SU-DHL-6 (cell line): Measurements from ENCODE around the gene UHRF1.

Experiments
- H2AFZ ChIP-seq: fragments of 200-600 bp; sonication (generic); 2 replicates; pipeline ENCODE4 v1.6.1; 2014; ENCODE audit warnings: low read depth, mild to moderate bottlenecking, moderate library complexity, mixed read lengths, antibody characterized with exemption, low read length; ENCODE audit not compliant: severe bottlenecking
- H3F3A ChIP-seq: fragments of 200-600 bp; shearing (Covaris generic); 2 replicates; pipeline ENCODE4 v1.6.0; 2016; ENCODE audit warnings: antibody characterized with exemption, mild to moderate bottlenecking; ENCODE audit not compliant: insufficient read depth
- H3K27ac ChIP-seq: fragments of 200-600 bp; sonication (generic); 2 replicates; pipeline ENCODE4 v1.5.1; 2016; ENCODE audit warnings: low read depth, mild to moderate bottlenecking, low read length, moderate library complexity, mixed read lengths
- H3K27me3 ChIP-seq: fragments of 200-600 bp; sonication (generic), shearing (Covaris generic); 2 replicates; pipeline ENCODE4 v1.6.0; 2014; ENCODE audit warnings: mild to moderate bottlenecking, low read length
- H3K36me3 ChIP-seq: fragments of 200-600 bp; sonication (generic); 2 replicates; pipeline ENCODE4 v1.6.1; 2014; ENCODE audit warnings: mild to moderate bottlenecking, low read length, mixed read lengths
- H3K4me2 ChIP-seq: fragments of 300-600, 200-600 bp; shearing (Covaris generic), sonication (generic); 2 replicates; pipeline ENCODE4 v1.6.0; 2014; ENCODE audit warnings: low read length, low read depth, mild to moderate bottlenecking; ENCODE audit not compliant: poor library complexity, severe bottlenecking
- H3K4me3 ChIP-seq: fragments of 200-600 bp; sonication (generic); 2 replicates; pipeline ENCODE4 v1.5.1; 2014; ENCODE audit warnings: antibody characterized with exemption, low read length, mild to moderate bottlenecking, mixed read lengths; ENCODE audit not compliant: insufficient read depth, poor library complexity, severe bottlenecking
- H3K79me2 ChIP-seq: fragments of 200-600 bp; sonication (generic); 2 replicates; pipeline ENCODE4 v1.6.1; 2014; ENCODE audit warnings: mild to moderate bottlenecking, low read length, moderate library complexity; ENCODE audit not compliant: insufficient read depth
- H3K9ac ChIP-seq: fragments of 200-600 bp; sonication (generic); 2 replicates; pipeline ENCODE4 v1.7.0; 2014; ENCODE audit warnings: mild to moderate bottlenecking, low read length
- H3K9me2 ChIP-seq: fragments of 200-600 bp; sonication (generic); replicated peaks from 2 replicates; pipeline ENCODE4 v1.6.1; 2014; ENCODE audit warnings: low read length; ENCODE audit not compliant: insufficient read depth
- H3K9me3 ChIP-seq: fragments of 200-600 bp; sonication (generic); 2 replicates; pipeline ENCODE4 v1.6.1; 2014; ENCODE audit warnings: low read length, mixed read lengths; ENCODE audit not compliant: insufficient read depth
- H4K20me1 ChIP-seq: fragments of 200-600 bp; sonication (generic); 2 replicates; pipeline ENCODE4 v1.6.1; 2014; ENCODE audit warnings: low read depth, mild to moderate bottlenecking, antibody characterized with exemption, low read length, moderate library complexity, mixed read lengths
- EZH2phosphoT487 ChIP-seq: fragments of 200-600 bp; sonication (generic), shearing (Covaris generic); conservative IDR thresholded peaks from 2 replicates; pipeline ENCODE4 v1.6.1; 2018; ENCODE audit warnings: mild to moderate bottlenecking, antibody characterized with exemption, low read length, moderate library complexity, mixed read lengths
- TF ChIP-seq, protein P1 (sequence below): fragments of 200-600 bp; sonication (generic); IDR thresholded peaks from one replicate; pipeline ENCODE4 v1.5.1; 2017; ENCODE audit warnings: antibody characterized with exemption, mild to moderate bottlenecking, low read length, moderate library complexity; ENCODE audit not compliant: insufficient read depth, poor library complexity, severe bottlenecking

UHRF1 gene

DNA sequence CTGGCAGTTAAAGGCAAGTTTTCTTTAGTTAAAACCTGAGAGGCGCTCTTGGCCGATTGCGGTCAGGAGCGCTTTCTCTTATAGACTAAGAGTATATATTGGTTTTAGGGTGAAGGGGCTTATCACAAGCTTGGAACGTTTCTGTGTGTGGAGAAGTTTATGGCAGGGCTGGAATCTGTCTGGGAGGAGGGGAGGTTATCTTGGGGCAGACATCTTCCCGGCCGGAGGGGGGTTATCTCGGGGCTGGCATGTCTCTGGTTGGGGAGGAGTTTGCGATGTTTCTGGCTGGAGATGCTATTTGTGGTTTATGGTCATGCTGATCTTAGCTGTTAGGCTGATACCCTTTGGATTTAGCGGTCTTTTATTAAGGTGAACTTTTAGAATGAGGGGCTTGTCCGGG lies 78.0 kb downstream of the UHRF1 start:
- no peak overlapping the region for H3K9ac ChIP-seq
- H3K27me3 ChIP-seq: no peaks in the 10 kb centered on the region
- no peak for TF ChIP-seq EZH2phosphoT487
- TF ChIP-seq, protein P1, sequence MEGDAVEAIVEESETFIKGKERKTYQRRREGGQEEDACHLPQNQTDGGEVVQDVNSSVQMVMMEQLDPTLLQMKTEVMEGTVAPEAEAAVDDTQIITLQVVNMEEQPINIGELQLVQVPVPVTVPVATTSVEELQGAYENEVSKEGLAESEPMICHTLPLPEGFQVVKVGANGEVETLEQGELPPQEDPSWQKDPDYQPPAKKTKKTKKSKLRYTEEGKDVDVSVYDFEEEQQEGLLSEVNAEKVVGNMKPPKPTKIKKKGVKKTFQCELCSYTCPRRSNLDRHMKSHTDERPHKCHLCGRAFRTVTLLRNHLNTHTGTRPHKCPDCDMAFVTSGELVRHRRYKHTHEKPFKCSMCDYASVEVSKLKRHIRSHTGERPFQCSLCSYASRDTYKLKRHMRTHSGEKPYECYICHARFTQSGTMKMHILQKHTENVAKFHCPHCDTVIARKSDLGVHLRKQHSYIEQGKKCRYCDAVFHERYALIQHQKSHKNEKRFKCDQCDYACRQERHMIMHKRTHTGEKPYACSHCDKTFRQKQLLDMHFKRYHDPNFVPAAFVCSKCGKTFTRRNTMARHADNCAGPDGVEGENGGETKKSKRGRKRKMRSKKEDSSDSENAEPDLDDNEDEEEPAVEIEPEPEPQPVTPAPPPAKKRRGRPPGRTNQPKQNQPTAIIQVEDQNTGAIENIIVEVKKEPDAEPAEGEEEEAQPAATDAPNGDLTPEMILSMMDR: no peak
- H3K4me3 ChIP-seq: no peak overlapping the region
- H3K4me2 ChIP-seq: no peak overlapping the region
- no peaks in the 10 kb centered on the region for H3K36me3 ChIP-seq
- peaks cover 6% of the 10 kb centered on the region; the same call in 1 of the 2 replicates for H3K79me2 ChIP-seq
- no peaks in the 10 kb centered on the region for H3F3A ChIP-seq
- H4K20me1 ChIP-seq: 0 out of 2 replicates have a peak, but pooled peaks cover 7% of the 10 kb centered on the region
- H2AFZ ChIP-seq: no peak overlapping the region
- no peak overlapping the region for H3K27ac ChIP-seq
- no peaks in the 10 kb centered on the region for H3K9me2 ChIP-seq
- no peaks in the 10 kb centered on the region for H3K9me3 ChIP-seq

DNA sequence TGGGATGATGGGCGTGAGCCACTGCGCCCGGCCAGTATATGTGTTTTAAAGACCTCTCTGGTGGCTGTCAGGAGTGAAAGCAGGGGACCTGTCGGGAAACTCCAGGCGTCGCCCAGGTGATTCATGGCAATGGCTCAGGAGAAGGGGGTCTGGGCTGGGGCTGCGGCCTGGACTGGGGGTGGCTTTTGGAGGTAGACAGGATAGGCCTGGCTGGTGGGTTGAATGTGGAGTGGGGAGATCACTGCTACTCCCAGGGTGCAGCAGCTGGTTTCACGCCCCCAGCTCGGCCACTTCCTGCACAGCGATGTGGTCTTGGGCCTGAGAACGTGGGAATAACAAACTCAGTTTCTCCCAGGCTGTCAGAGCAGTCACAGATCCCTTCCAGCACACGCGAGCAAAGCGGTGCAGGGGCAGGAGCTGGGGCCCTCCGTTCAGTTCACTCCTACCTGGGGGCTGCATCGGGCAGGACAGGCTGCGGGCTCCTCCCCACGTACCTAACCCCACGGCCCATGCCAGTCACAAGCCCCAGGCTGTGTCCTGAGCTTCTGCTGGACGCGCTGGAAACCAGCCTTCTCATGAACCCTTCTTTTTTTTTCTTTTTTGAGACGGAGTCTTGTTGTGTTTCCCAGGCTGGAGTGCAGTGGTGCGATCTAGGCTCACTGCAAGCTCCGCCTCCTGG lies 78.5 kb downstream of the UHRF1 start:
- Histone ChIP-seq H3K9me3 (no peaks in the 10 kb centered on the region), H2AFZ (no peak overlapping the region), H3K27me3 (no peaks in the 10 kb centered on the region), H3F3A (no peaks in the 10 kb centered on the region), H3K4me2 (no peak overlapping the region), H3K4me3 (no peak overlapping the region), H3K36me3 (no peaks in the 10 kb centered on the region), H4K20me1 (0 out of 2 replicates have a peak, but pooled peaks cover 7% of the 10 kb centered on the region), H3K9ac (no peak overlapping the region), H3K79me2 (peaks cover 12% of the 10 kb centered on the region; the same call in 1 of the 2 replicates), H3K27ac (no peak overlapping the region), H3K9me2 (no peaks in the 10 kb centered on the region)
- TF ChIP-seq, protein P1: no peak
- TF ChIP-seq EZH2phosphoT487: no peak

DNA sequence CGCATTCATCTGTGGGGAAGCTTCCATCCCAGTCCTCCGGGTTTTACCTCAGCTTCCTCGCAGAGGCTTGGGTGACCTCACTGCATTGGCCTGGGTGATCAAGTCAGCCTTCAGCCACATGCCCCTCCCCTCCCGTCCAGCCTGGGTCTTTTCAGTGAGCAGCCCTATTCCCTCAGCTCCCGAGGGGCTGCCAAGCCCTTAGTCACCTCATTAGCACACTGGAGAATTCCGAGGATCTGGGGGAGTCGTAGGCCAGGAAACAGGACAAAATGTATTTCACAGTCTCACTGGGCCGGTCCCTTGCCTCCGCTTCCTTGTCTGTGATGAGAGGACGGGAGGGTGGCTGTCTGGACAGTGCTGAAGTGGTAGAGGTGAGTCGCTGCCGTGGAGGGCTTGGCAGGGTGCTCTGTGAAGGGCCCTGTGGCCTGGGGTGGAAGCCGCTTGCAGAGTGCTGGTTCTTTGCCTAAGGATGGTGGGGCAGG lies 79.5 kb downstream of the UHRF1 start:
- Histone ChIP-seq H3K9ac (no peak overlapping the region), H3K9me2 (no peaks in the 10 kb centered on the region), H3K36me3 (no peaks in the 10 kb centered on the region), H2AFZ (no peak overlapping the region), H3K4me3 (no peak overlapping the region), H3F3A (no peaks in the 10 kb centered on the region), H3K27me3 (no peaks in the 10 kb centered on the region), H4K20me1 (0 out of 2 replicates have a peak, but pooled peaks cover 7% of the 10 kb centered on the region), H3K4me2 (no peak overlapping the region), H3K9me3 (no peaks in the 10 kb centered on the region), H3K27ac (no peak overlapping the region), H3K79me2 (peaks cover 15% of the 10 kb centered on the region; the same call in 1 of the 2 replicates)
- TF ChIP-seq EZH2phosphoT487: no peak
- TF ChIP-seq, protein P1: no peak
